Ramos (cell line): Measurements from ENCODE around the gene SRSF4.
"Not testable (repeated sequence)": the region's sequence is repeated elsewhere in the genome, so short reads cannot be mapped to it uniquely, and the experiment has no call there.

ENCODE experiments used
- in situ Hi-C: fragments of 300-500 bp; cut with MboI; formaldehyde crosslinking; loops from one replicate; pipeline ENCODE4 v1.14.3; 2022; ENCODE audit warnings: low sequenced_read_pairs; ENCODE audit not compliant: unreplicated experiment

SRSF4 gene

GRCh38 chr1:29128739-29129138, 53.0 kb downstream of the SRSF4 start:
- in situ Hi-C loops: no loop called here

- in situ Hi-C loops: no loop called here
Measured at GRCh38 chr1:29126198-29126597, 55.5 kb downstream of the SRSF4 start.

GRCh38 chr1:29125788-29126187, 55.9 kb downstream of the SRSF4 start:
- in situ Hi-C loops: no loop called here

GRCh38 chr1:29125237-29125641, 56.5 kb downstream of the SRSF4 start:
- in situ Hi-C loops: no loop called here

GRCh38 chr1:29124366-29125236, 57.1 kb downstream of the SRSF4 start:
- in situ Hi-C loops: no loop called here

- in situ Hi-C loops: no loop called here
Measured at GRCh38 chr1:29123887-29124365, 57.8 kb downstream of the SRSF4 start, which contains the start of gene TMEM200B. Gene TMEM200B, minus strand, starts transcription at chr1:29123903. Its CDS starts 2,075 bp downstream, at chr1:29121828.

- in situ Hi-C loops: no loop called here
Measured at GRCh38 chr1:29123053-29123886, 58.4 kb downstream of the SRSF4 start.

GRCh38 chr1:29122682-29123052, 59.0 kb downstream of the SRSF4 start:
- in situ Hi-C loops: no loop called here

- in situ Hi-C loops: no loop called here
Measured at GRCh38 chr1:29121936-29122681, 59.6 kb downstream of the SRSF4 start.

GRCh38 chr1:29121516-29121935, 60.2 kb downstream of the SRSF4 start:
- in situ Hi-C loops: no loop called here

GRCh38 chr1:29120947-29121485, 60.7 kb downstream of the SRSF4 start:
- in situ Hi-C loops: no loop called here

- in situ Hi-C loops: no loop called here
Measured at GRCh38 chr1:29120367-29120766, 61.3 kb downstream of the SRSF4 start.

- in situ Hi-C loops: loop anchor here (10.0 kb wide), 1 partner anchor 235 kb away; no protein-coding TSS in a partner anchor
Measured at GRCh38 chr1:29119121-29119929, 62.4 kb downstream of the SRSF4 start.

- in situ Hi-C loops: loop anchor here (10.0 kb wide), 1 partner anchor 233 kb away; no protein-coding TSS in a partner anchor
Measured at GRCh38 chr1:29117381-29117780, 64.3 kb downstream of the SRSF4 start.

- in situ Hi-C loops: loop anchor here (10.0 kb wide), 1 partner anchor 230 kb away; no protein-coding TSS in a partner anchor
Measured at GRCh38 chr1:29114654-29115053, 67.0 kb downstream of the SRSF4 start.

GRCh38 chr1:29113413-29114117, 68.1 kb downstream of the SRSF4 start:
- in situ Hi-C loops: loop anchor here (10.0 kb wide), 1 partner anchor 229 kb away; no protein-coding TSS in a partner anchor

- in situ Hi-C loops: loop anchor here (10.0 kb wide), 1 partner anchor 228 kb away; no protein-coding TSS in a partner anchor
Measured at GRCh38 chr1:29112705-29113412, 68.8 kb downstream of the SRSF4 start.

- in situ Hi-C loops: not testable (repeated sequence)
Measured at GRCh38 chr1:29108041-29108440, 73.7 kb downstream of the SRSF4 start.
